HG02678 (cell line): ENCODE measurements around the gene NEO1.

Source experiments
- ATAC-seq: cut with Tn5 transposase; IDR thresholded peaks from one replicate; pipeline ENCODE4 v1.9.1; 2021; ENCODE audit warnings: mild to moderate bottlenecking, moderate library complexity; ENCODE audit not compliant: unreplicated experiment

NEO1 gene

DNA sequence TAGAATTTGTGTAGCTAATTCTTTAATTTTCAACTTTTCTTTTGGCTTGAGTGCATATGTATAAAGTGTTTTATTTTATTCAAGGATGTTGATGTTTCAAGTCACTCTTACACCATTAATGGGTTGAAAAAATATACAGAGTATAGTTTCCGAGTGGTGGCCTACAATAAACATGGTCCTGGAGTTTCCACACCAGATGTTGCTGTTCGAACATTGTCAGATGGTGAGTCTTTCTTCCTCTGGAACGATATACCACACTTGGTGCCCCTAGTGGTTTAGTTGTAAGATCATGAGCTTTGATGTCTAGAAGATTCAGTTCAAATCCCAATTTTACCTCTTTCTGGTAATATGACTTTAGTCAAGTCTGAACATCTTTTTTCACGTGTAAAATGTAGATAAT lies 197.2 kb downstream of the NEO1 start:
- no peak for ATAC-seq

DNA sequence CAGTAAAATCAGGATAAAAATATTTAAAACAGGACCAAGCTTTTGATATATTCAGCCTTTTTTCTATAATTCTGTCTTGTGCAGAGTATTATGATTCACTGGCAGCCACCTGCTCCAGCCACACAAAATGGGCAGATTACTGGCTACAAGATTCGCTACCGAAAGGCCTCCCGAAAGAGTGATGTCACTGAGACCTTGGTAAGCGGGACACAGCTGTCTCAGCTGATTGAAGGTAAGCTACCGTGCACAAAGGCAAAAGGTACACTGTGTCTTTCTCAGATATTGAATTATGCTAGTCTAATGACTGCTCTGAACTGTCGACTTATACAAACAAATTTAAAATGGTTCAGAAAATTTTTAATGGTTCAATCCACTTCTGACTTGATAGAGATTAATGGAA lies 202.3 kb downstream of the NEO1 start:
- ATAC-seq = no peak

GRCh38 chr15:73258271-73259108 lies 206.2 kb downstream of the NEO1 start:
- no peak for ATAC-seq

DNA sequence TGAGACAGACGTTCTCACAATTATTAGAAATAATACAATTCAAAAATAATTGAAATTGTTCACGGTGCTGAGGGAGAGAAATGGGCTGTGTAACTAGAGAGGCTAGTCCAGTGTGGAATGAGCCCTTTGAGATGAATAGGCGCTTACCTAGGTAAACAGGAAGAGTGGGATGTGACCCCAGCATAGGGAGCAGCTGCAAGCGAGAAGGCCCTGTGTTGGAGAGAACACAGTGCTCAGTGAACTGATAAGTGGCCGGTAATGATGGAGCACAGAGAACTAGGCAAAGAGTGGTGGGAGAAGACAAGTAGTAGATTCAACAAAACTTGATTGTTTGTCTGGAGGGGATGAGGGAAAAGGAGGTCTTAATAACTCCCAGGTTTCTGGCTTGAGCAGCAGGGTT lies 212.6 kb downstream of the NEO1 start:
- ATAC-seq = no peak

DNA sequence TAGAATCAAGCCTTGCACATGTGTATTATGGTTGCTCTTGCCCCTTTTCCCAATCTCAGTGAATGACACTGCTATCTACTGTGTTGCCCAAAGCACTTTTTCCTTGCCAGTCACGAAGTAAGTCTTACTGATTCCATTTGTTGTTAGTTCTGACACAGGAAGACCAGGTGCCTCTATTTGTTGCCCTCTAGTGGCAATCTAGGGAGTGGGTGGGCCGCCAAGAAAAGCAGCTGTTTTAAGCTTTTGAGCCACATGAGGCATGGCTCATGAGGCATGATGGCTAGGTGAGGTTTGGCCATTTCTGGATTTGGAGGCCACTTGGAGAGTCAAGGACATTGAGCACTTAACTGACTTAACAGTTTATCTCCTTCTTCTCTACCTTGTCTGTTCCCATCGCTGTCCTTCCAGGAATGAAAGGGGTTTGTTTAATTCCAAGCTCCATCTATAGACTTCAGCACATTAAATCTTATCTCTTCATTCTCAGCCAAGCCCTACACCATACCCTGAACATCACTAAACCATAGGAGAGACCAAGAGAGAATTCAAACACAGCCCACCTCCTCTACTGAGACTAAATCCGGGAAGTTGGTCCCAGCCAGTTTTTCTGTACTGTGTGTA lies 213.4 kb downstream of the NEO1 start:
- peak; percentile 45 for ATAC-seq

DNA sequence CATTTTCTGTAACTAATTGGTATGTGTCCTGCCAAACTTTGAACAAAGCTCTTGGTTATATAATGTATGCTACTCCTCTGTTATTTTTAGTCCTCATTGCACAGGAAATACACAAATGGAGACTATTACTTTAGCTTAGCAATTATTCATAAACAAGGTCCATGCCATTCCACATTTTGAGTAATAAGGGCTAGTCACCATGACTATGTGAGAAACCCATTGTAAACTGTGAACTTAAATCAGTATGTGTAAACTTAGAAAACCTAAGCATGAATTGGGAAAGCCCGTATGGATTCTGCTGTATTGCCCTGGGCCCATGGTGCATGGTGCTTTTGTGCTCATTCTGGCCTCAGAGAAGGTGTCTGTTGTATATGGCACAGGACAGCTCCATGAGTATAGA lies 216.2 kb downstream of the NEO1 start:
- ATAC-seq = no peak

DNA sequence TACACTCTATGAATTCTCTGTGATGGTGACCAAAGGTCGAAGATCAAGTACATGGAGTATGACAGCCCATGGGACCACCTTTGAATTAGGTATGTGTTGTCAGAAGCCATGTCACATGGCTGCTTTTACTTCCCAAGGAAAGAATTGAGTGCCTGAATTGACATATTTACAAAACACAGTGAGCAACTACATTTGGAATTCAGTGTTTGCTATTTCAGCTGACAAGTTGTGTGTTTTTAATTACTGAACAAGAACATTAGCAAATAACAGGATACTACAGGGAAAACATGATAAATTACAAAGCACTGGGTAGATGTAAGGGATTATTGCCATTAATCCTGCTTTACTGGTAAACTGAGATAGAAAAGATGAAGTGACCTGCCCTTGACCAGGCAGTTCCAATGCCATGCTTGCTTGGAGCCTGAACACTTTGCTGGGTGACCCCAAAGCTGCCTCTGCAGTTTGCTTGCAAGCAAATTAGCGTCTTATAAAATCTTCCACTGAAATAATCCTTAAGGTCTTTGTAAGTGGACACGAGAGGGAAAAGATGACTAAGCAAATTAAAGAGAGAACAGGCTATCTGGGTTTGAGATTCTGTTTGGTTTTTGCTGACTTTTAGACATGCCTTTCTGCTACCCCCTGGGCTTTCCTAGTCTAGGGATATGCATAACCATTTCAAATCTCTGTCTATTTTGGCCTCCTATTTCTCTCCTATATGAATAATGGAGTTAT lies 218.3 kb downstream of the NEO1 start:
- ATAC-seq = no peak

GRCh38 chr15:73273181-73274002 lies 221.1 kb downstream of the NEO1 start:
- ATAC-seq = no peak

- ATAC-seq = no peak
These were observed 223.6 kb downstream of the NEO1 start for GRCh38 chr15:73275862-73276261.

- ATAC-seq = no peak
These were observed 230.5 kb downstream of the NEO1 start for GRCh38 chr15:73282567-73283365.

GRCh38 chr15:73283366-73283962 lies 231.2 kb downstream of the NEO1 start:
- ATAC-seq = no peak

- ATAC-seq = no peak
These were observed 231.9 kb downstream of the NEO1 start for GRCh38 chr15:73284090-73284716.

- ATAC-seq = no peak
These were observed 234.0 kb downstream of the NEO1 start for GRCh38 chr15:73286311-73286710.

DNA sequence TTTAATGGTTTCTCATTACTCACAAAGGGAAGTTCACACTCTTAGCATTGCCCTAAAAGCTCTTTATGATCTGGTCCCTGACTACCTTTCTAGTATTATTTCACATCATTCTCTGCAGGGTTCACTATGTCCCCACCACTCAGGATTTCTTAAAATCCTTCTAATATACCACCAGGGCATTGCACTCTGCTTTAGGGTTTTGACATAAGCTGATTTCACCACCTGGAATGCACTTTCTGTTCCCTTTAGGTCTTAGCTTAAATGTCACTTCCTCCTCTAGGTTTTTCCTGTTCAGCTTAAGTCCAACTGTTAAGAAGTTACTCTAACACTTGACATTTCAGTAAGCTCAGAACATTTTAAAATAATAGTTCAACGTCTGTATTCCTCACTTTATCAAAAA lies 234.8 kb downstream of the NEO1 start:
- no peak for ATAC-seq

DNA sequence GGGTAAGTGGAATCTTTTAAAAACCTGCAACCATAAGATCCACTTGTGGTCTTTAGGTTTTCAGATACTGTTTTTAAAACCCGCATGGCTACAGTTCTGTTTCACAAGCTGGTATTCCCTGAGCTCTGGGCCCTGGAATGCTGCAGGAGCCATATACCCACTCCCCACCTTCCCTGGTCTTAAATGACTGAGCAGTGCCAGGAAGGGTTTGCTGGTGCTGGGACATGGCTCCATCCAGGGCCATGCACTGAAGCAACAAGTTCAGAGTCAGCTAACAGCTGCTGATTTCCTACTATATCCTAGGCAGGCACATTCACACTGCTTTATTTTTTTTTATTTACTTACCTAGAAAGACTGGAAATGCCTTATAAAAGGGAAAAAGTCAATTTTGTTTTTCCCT lies 239.2 kb downstream of the NEO1 start:
- ATAC-seq = no peak

- ATAC-seq = no peak
These were observed 241.5 kb downstream of the NEO1 start for GRCh38 chr15:73293773-73294172.

- ATAC-seq = no peak
These were observed 243.5 kb downstream of the NEO1 start for GRCh38 chr15:73295630-73296286.

DNA sequence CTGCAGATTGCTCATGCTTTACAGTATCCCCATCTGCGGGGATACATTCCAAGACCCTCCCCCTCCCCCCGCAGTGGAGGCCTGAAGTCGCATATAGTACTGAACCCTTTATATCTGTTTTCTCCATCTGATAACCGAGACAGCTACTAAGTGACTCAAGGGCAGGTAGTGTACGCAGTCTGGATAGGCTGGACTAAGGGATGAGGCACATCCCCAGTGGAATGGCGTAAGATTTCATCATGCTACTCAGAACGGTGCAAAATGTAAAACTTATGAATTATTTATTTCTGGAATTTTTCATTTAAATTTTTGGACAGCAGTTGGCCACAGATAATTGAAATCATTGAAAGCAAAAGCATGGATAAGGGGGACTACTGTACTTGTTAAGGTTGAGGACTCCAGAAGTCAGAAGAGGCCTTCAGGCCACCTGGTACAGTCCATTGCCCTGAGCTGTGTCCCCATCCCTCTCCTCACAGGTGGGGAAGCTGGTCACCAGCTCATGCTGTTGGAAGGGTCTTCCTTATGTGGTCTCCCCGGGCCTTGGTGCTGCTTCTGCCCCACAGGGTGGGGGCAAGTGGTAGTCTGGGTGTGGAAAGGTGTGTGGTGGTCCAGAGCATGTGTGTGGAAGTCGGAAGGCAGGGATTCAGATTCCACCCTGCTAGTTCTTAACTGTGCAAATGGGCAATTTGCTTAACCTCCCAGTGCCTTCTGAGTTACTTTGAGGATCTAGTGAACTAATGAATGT lies 244.5 kb downstream of the NEO1 start:
- ATAC-seq = no peak
